HepG2 (cell line): Measurements from ENCODE around the gene TEX28. TPM values are rescaled to one million over a fixed set of nuclear protein-coding genes. Genes with fewer than 3 reads are reported as not detected.

ENCODE experiments used
- ARNT2 ChIP-seq: sonication (generic); formaldehyde crosslinking; IDR thresholded peaks from 2 replicates; pipeline ENCODE4 v1.8.0; 2022; ENCODE audit warnings: mild to moderate bottlenecking, low read depth, missing genetic modification reagents, moderate library complexity
- BCL6 ChIP-seq: IDR thresholded peaks from 2 replicates; pipeline ENCODE4 v1.6.1; 2016; ENCODE audit warnings: missing genetic modification reagents, missing compliant biosample characterization
- MYC ChIP-seq: sonication (generic); formaldehyde crosslinking; IDR thresholded peaks from 2 replicates; pipeline ENCODE4 v1.9.0; 2021; ENCODE audit warnings: missing genetic modification reagents, borderline replicate concordance
- SALL2 ChIP-seq: sonication (generic); formaldehyde crosslinking; IDR thresholded peaks from 2 replicates; pipeline ENCODE4 v1.8.1; 2023; ENCODE audit warnings: mild to moderate bottlenecking, missing genetic modification reagents, inconsistent platforms
- SMC3 ChIP-seq: IDR thresholded peaks from 2 replicates; pipeline ENCODE4 v1.6.1; 2011; ENCODE audit warnings: low read length, improper control_type of control experiment
- STAG1 ChIP-seq: sonication (generic); formaldehyde crosslinking; IDR thresholded peaks from 2 replicates; pipeline ENCODE4 v1.4.0; 2020; ENCODE audit warnings: missing genetic modification reagents
- ZFP41 ChIP-seq: sonication (generic); formaldehyde crosslinking; IDR thresholded peaks from 2 replicates; pipeline ENCODE4 v1.4.0; 2020; ENCODE audit warnings: mild to moderate bottlenecking, missing genetic modification reagents, borderline replicate concordance
- ZNF501 ChIP-seq: sonication (generic); formaldehyde crosslinking; IDR thresholded peaks from 2 replicates; pipeline ENCODE4 v1.5.1; 2020; ENCODE audit warnings: mild to moderate bottlenecking, moderate library complexity, missing genetic modification reagents
- ZNF589 ChIP-seq: sonication (generic); formaldehyde crosslinking; conservative IDR thresholded peaks from 2 replicates; pipeline ENCODE4 v1.8.0; 2022; ENCODE audit warnings: mild to moderate bottlenecking, moderate library complexity, missing genetic modification reagents
- polyA plus RNA-seq, 8 experiments: library from polyadenylated mRNA; depleted of rRNA in 3 of 8; stranded (reverse) in 7 of 8; unstranded in 1 of 8; fragments of >200 nt; fragmentation: Illumina TruSeq in 4 of 8; extraction: Trizol in 4 of 8; gene quantifications; 2 replicates each; pipeline versions ENCODE4 v1.2.1 to v1.2.3, GENCODE V29; 2011 to 2016; ENCODE audit warnings: low read depth in 4 of 8, missing spikeins in 1 of 8, mixed read lengths in 1 of 8; ENCODE audit not compliant: insufficient read depth in 1 of 8
- total RNA-seq, 5 experiments: library from RNA; depleted of rRNA; stranded (reverse); fragments of >200 nt; fragmentation: Illumina TruSeq; extraction: Trizol; gene quantifications; 2 replicates each; pipeline ENCODE4 v1.2.3, GENCODE V29; 2016; ENCODE audit warnings: low read depth in 1 of 5
- TF ChIP-seq, protein P1 (sequence below): fragments of 450-650 bp; IDR thresholded peaks from 2 replicates; pipeline ENCODE4 v1.6.1; 2016
- TF ChIP-seq, protein P2 (sequence below): sonication (generic); formaldehyde crosslinking; IDR thresholded peaks from 2 replicates; pipeline ENCODE4 v1.5.0; 2020; ENCODE audit warnings: mild to moderate bottlenecking, missing genetic modification reagents, moderate library complexity
- TF ChIP-seq, protein P3 (sequence below): sonication (generic); formaldehyde crosslinking; IDR thresholded peaks from 2 replicates; pipeline ENCODE4 v1.9.0; 2021; ENCODE audit warnings: missing genetic modification reagents, borderline replicate concordance
- TF ChIP-seq, protein P4 (sequence below): sonication (generic); formaldehyde crosslinking; conservative IDR thresholded peaks from 2 replicates; pipeline ENCODE4 v1.4.0; 2020; ENCODE audit warnings: mild to moderate bottlenecking, missing genetic modification reagents, moderate library complexity
- TF ChIP-seq, protein P5 (sequence below): sonication (generic); formaldehyde crosslinking; IDR thresholded peaks from 2 replicates; pipeline ENCODE4 v1.4.0; 2020; ENCODE audit warnings: missing genetic modification reagents

TEX28 gene
- total and polyA plus RNA-seq, 2 of the 13 experiments (the other 11 are each of a cell fraction or from before 2014, with no cell fraction given) = not detected

DNA sequence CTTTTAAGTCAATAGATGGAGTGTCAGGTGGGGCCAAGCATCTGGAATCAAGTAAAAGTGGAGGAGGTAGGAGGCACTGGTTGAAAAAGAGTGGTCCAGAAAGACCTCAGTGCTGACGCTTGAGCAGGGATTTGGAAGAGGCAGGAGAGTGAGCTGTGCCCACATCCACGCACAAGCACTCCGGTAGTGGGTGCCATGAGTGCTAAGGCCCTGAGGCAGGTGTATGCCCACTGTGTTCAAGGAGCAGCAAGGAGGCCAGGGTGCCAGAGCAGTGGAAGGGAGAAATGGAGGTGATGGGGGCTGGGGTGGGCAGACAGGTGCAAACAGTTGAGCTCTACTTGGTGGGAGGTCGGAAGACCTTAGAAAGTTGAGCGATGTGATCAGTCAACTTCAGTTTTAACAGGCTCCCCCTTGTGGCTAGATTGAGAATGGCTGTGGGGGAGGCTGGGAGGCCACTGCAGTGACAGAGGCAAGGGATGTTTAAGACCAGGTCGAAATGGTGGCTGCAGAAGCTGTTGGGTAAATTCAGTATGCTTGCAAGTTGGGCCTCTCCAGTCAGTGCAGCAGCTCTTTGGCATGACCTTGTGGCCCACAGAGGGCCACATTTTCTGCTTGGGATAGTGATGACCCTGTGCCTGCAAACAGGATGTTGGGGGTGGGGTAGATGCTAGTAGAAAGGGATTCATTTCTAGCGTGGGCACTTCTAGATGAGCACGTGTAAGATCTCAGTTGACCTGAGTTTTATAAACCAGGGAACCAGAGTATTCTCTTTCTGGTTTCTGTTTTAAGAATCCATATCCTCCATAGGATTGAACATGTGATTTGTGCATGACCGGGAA is 13.4 kb upstream of the TEX28 start (continued):
- TF ChIP-seq, protein P1, sequence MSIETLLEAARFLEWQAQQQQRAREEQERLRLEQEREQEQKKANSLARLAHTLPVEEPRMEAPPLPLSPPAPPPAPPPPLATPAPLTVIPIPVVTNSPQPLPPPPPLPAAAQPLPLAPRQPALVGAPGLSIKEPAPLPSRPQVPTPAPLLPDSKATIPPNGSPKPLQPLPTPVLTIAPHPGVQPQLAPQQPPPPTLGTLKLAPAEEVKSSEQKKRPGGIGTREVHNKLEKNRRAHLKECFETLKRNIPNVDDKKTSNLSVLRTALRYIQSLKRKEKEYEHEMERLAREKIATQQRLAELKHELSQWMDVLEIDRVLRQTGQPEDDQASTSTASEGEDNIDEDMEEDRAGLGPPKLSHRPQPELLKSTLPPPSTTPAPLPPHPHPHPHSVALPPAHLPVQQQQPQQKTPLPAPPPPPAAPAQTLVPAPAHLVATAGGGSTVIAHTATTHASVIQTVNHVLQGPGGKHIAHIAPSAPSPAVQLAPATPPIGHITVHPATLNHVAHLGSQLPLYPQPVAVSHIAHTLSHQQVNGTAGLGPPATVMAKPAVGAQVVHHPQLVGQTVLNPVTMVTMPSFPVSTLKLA = no peak
- TF ChIP-seq, protein P2, sequence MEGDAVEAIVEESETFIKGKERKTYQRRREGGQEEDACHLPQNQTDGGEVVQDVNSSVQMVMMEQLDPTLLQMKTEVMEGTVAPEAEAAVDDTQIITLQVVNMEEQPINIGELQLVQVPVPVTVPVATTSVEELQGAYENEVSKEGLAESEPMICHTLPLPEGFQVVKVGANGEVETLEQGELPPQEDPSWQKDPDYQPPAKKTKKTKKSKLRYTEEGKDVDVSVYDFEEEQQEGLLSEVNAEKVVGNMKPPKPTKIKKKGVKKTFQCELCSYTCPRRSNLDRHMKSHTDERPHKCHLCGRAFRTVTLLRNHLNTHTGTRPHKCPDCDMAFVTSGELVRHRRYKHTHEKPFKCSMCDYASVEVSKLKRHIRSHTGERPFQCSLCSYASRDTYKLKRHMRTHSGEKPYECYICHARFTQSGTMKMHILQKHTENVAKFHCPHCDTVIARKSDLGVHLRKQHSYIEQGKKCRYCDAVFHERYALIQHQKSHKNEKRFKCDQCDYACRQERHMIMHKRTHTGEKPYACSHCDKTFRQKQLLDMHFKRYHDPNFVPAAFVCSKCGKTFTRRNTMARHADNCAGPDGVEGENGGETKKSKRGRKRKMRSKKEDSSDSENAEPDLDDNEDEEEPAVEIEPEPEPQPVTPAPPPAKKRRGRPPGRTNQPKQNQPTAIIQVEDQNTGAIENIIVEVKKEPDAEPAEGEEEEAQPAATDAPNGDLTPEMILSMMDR (CRISPR knock-in tag) = peak; percentile 62
- TF ChIP-seq SMC3 (peak; percentile 26; the same call in 1 of the 2 replicates), ZNF501 (CRISPR knock-in tag) (no peak), STAG1 (peak; percentile 16; the same call in 1 of the 2 replicates), BCL6 (CRISPR knock-in tag) (no peak), MYC (no peak), SALL2 (CRISPR knock-in tag) (no peak), ZNF589 (CRISPR knock-in tag) (no peak), ZFP41 (no peak), ARNT2 (no peak)
- TF ChIP-seq, protein P3, sequence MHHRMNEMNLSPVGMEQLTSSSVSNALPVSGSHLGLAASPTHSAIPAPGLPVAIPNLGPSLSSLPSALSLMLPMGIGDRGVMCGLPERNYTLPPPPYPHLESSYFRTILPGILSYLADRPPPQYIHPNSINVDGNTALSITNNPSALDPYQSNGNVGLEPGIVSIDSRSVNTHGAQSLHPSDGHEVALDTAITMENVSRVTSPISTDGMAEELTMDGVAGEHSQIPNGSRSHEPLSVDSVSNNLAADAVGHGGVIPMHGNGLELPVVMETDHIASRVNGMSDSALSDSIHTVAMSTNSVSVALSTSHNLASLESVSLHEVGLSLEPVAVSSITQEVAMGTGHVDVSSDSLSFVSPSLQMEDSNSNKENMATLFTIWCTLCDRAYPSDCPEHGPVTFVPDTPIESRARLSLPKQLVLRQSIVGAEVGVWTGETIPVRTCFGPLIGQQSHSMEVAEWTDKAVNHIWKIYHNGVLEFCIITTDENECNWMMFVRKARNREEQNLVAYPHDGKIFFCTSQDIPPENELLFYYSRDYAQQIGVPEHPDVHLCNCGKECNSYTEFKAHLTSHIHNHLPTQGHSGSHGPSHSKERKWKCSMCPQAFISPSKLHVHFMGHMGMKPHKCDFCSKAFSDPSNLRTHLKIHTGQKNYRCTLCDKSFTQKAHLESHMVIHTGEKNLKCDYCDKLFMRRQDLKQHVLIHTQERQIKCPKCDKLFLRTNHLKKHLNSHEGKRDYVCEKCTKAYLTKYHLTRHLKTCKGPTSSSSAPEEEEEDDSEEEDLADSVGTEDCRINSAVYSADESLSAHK (CRISPR knock-in tag) = no peak
- TF ChIP-seq, protein P4, sequence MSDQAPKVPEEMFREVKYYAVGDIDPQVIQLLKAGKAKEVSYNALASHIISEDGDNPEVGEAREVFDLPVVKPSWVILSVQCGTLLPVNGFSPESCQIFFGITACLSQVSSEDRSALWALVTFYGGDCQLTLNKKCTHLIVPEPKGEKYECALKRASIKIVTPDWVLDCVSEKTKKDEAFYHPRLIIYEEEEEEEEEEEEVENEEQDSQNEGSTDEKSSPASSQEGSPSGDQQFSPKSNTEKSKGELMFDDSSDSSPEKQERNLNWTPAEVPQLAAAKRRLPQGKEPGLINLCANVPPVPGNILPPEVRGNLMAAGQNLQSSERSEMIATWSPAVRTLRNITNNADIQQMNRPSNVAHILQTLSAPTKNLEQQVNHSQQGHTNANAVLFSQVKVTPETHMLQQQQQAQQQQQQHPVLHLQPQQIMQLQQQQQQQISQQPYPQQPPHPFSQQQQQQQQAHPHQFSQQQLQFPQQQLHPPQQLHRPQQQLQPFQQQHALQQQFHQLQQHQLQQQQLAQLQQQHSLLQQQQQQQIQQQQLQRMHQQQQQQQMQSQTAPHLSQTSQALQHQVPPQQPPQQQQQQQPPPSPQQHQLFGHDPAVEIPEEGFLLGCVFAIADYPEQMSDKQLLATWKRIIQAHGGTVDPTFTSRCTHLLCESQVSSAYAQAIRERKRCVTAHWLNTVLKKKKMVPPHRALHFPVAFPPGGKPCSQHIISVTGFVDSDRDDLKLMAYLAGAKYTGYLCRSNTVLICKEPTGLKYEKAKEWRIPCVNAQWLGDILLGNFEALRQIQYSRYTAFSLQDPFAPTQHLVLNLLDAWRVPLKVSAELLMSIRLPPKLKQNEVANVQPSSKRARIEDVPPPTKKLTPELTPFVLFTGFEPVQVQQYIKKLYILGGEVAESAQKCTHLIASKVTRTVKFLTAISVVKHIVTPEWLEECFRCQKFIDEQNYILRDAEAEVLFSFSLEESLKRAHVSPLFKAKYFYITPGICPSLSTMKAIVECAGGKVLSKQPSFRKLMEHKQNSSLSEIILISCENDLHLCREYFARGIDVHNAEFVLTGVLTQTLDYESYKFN = no peak
- TF ChIP-seq, protein P5, sequence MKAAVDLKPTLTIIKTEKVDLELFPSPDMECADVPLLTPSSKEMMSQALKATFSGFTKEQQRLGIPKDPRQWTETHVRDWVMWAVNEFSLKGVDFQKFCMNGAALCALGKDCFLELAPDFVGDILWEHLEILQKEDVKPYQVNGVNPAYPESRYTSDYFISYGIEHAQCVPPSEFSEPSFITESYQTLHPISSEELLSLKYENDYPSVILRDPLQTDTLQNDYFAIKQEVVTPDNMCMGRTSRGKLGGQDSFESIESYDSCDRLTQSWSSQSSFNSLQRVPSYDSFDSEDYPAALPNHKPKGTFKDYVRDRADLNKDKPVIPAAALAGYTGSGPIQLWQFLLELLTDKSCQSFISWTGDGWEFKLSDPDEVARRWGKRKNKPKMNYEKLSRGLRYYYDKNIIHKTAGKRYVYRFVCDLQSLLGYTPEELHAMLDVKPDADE = no peak
